HepG2 (cell line): ENCODE measurements around the gene PPP1R12A. TPM values are rescaled to one million over a fixed set of nuclear protein-coding genes. Genes with fewer than 3 reads are reported as not detected.

ENCODE experiments used
- ATAC-seq: fragments of 200-7000 bp; cut with Tn5 transposase; 3 replicates; pipeline ENCODE4 v1.9.1; 2020; ENCODE audit warnings: mild to moderate bottlenecking, moderate library complexity
- BruUV-seq: library from RNA; stranded (reverse); fragments of 400-500 nt; replicated peaks from 2 replicates; lab custom pipeline; 2021; lab: Mats Ljungman, UMichigan
- CTCF ChIA-PET: fragments of 300-600 bp; formaldehyde crosslinking; extraction: SDS; loops from one replicate; lab custom pipeline; 2021; ENCODE audit warnings: low total read pairs, inconsistent platforms, low intra/inter-chr PET ratio; lab: Yijun Ruan, JAX
- POLR2A ChIA-PET: fragments of 350-600 bp; sonication (Branson Sonifier 250); formaldehyde crosslinking; loops from one replicate; lab custom pipeline; 2020; ENCODE audit warnings: antibody characterized with exemption, inconsistent platforms; lab: Yijun Ruan, JAX
- DNase-seq: peaks from one replicate; pipeline ENCODE4 v3.0.0-alpha.2; 2015; ENCODE audit warnings: low spot score
- FAIRE-seq: peaks from 3 replicates; lab custom pipeline; 2011; peaks lifted over from hg19 to GRCh38; lab: Jason Lieb, UNC
- H2AFZ ChIP-seq: one replicate; pipeline ENCODE4 v1.6.1; 2011; ENCODE audit warnings: low read length, inconsistent platforms
- H3K27ac ChIP-seq: fragments of 300-600 bp; 3 replicates; pipeline ENCODE4 v1.8.0; 2011; ENCODE audit warnings: mixed run types, mild to moderate bottlenecking, mixed read lengths, low read length, inconsistent platforms; ENCODE audit not compliant: insufficient read depth; ENCODE audit errors: extremely low read length
- H3K27me3 ChIP-seq, 2 experiments: fragments of 200-600 bp in 1 of 2; 2 replicates in 1 of 2; 3 replicates in 1 of 2; pipeline versions ENCODE4 v1.6.0 to v1.8.0; 2011; ENCODE audit warnings: low read length in 2 of 2, mild to moderate bottlenecking in 2 of 2, moderate library complexity in 2 of 2, inconsistent platforms in 1 of 2; ENCODE audit not compliant: insufficient read depth in 2 of 2, control insufficient read depth in 1 of 2
- H3K36me3 ChIP-seq, 2 experiments: fragments of 200-600 bp in 1 of 2; replicated peaks in 1 of 2; 2 replicates in 1 of 2; 3 replicates in 1 of 2; pipeline versions ENCODE4 v1.5.1 to v1.8.0; 2011; ENCODE audit warnings: low read length in 2 of 2, inconsistent platforms in 1 of 2; ENCODE audit not compliant: insufficient read depth in 2 of 2, control insufficient read depth in 1 of 2
- H3K4me1 ChIP-seq: 2 replicates; pipeline ENCODE4 v1.5.1; 2012; ENCODE audit warnings: low read length, inconsistent platforms; ENCODE audit not compliant: insufficient read depth
- H3K4me2 ChIP-seq: 2 replicates; pipeline ENCODE4 v1.6.0; 2011; ENCODE audit warnings: low read depth, low read length, inconsistent platforms
- H3K4me3 ChIP-seq, 3 experiments: fragments of 200-600 bp in 1 of 3; sonication (generic), shearing (Covaris generic) in 1 of 3; replicated peaks in 1 of 3; 2 replicates each; pipeline ENCODE4 v1.5.1; 2011 to 2016; ENCODE audit warnings: low read length in 3 of 3, inconsistent platforms in 2 of 3, low read depth in 2 of 3, mild to moderate bottlenecking in 2 of 3, control low read depth in 1 of 3, mixed read lengths in 1 of 3; ENCODE audit not compliant: insufficient read depth in 1 of 3
- H3K79me2 ChIP-seq: one replicate; pipeline ENCODE4 v1.6.1; 2011; ENCODE audit warnings: low read length, inconsistent platforms; ENCODE audit not compliant: insufficient read depth
- H3K9ac ChIP-seq: 2 replicates; pipeline ENCODE4 v1.6.0; 2011; ENCODE audit warnings: mild to moderate bottlenecking, low read depth, low read length, inconsistent platforms; ENCODE audit not compliant: insufficient read depth
- H3K9me3 ChIP-seq: 2 replicates; pipeline ENCODE4 v1.5.1; 2012; ENCODE audit warnings: mild to moderate bottlenecking, low read length
- H4K20me1 ChIP-seq: 2 replicates; pipeline ENCODE4 v1.6.0; 2011; ENCODE audit warnings: inconsistent platforms, mild to moderate bottlenecking, low read length, moderate library complexity; ENCODE audit not compliant: insufficient read depth
- AHR ChIP-seq: IDR thresholded peaks from 2 replicates; pipeline ENCODE4 v1.6.1; 2018; ENCODE audit warnings: missing genetic modification reagents, missing compliant biosample characterization
- HNRNPLL ChIP-seq: fragments of 200-400 bp; formaldehyde crosslinking; IDR thresholded peaks from 2 replicates; pipeline ENCODE4 v1.6.1; 2017; ENCODE audit warnings: mild to moderate bottlenecking, low read depth, low read length; ENCODE audit not compliant: poor library complexity, severe bottlenecking
- KDM6A ChIP-seq: IDR thresholded peaks from 2 replicates; pipeline ENCODE4 v1.6.1; 2016; ENCODE audit warnings: low read depth
- PRPF4 ChIP-seq: fragments of 200-400 bp; formaldehyde crosslinking; IDR thresholded peaks from 2 replicates; pipeline ENCODE4 v1.6.1; 2016; ENCODE audit warnings: low read length, low read depth; ENCODE audit not compliant: poor library complexity, severe bottlenecking
- RCOR2 ChIP-seq: IDR thresholded peaks from 2 replicates; pipeline ENCODE4 v1.6.1; 2016; ENCODE audit warnings: missing biosample characterization, missing genetic modification reagents
- SOX13 ChIP-seq, 3 experiments: fragments of 450-650 bp in 1 of 3; sonication (generic) in 1 of 3; formaldehyde crosslinking in 1 of 3; IDR thresholded peaks in 2 of 3; conservative IDR thresholded peaks in 1 of 3; 2 replicates each; pipeline versions ENCODE4 v1.5.0 to v1.6.1; 2016 to 2020; ENCODE audit warnings: antibody characterized with exemption in 1 of 3, mild to moderate bottlenecking in 1 of 3, missing compliant biosample characterization in 1 of 3, missing genetic modification reagents in 1 of 3, moderate library complexity in 1 of 3
- ZBTB42 ChIP-seq: sonication (generic); formaldehyde crosslinking; IDR thresholded peaks from 2 replicates; pipeline ENCODE4 v1.5.0; 2020; ENCODE audit warnings: mild to moderate bottlenecking, missing genetic modification reagents
- ZFP36L1 ChIP-seq: sonication (generic); formaldehyde crosslinking; IDR thresholded peaks from 2 replicates; pipeline ENCODE4 v1.8.0; 2022; ENCODE audit warnings: mild to moderate bottlenecking, missing genetic modification reagents, moderate library complexity
- ZNF234 ChIP-seq: sonication (generic); formaldehyde crosslinking; conservative IDR thresholded peaks from 2 replicates; pipeline ENCODE4 v1.5.1; 2020; ENCODE audit warnings: mild to moderate bottlenecking, missing genetic modification reagents
- ZNF274 ChIP-seq: sonication (generic); formaldehyde crosslinking; IDR thresholded peaks from 2 replicates; pipeline ENCODE4 v1.5.1; 2020; ENCODE audit warnings: mild to moderate bottlenecking, missing genetic modification reagents
- ZNF644 ChIP-seq: IDR thresholded peaks from 2 replicates; pipeline ENCODE4 v1.6.1; 2016; ENCODE audit warnings: low read depth
- ZNF768 ChIP-seq: sonication (generic); formaldehyde crosslinking; IDR thresholded peaks from 2 replicates; pipeline ENCODE4 v1.4.0; 2020; ENCODE audit warnings: missing genetic modification reagents
- WGBS: methylation state at CpG from one replicate; pipeline ENCODE4 v1.1.6; 2017; ENCODE audit warnings: low lambda C conversion rate; 5-methylcytosine and 5-hydroxymethylcytosine counted together
- in situ Hi-C: cut with HindIII; loops from 2 replicates; pipeline ENCODE4 v1.10.0; 2017; ENCODE audit warnings: low pct_unique_long_range_greater_than_20kb; ENCODE audit not compliant: extremely low pct_ligation_motif_present
- intact Hi-C: fragments of 100-400 bp; cut with micrococcal nuclease; formaldehyde crosslinking; loops from one replicate; pipeline ENCODE4 v1.10.0; 2022; ENCODE audit not compliant: unreplicated experiment
- polyA plus RNA-seq, 8 experiments: library from polyadenylated mRNA; depleted of rRNA in 3 of 8; stranded (reverse) in 7 of 8; unstranded in 1 of 8; fragments of >200 nt; fragmentation: Illumina TruSeq in 4 of 8; extraction: Trizol in 4 of 8; gene quantifications; 2 replicates each; pipeline versions ENCODE4 v1.2.1 to v1.2.3, GENCODE V29; 2011 to 2016; ENCODE audit warnings: low read depth in 4 of 8, missing spikeins in 1 of 8, mixed read lengths in 1 of 8; ENCODE audit not compliant: insufficient read depth in 1 of 8
- total RNA-seq, 5 experiments: library from RNA; depleted of rRNA; stranded (reverse); fragments of >200 nt; fragmentation: Illumina TruSeq; extraction: Trizol; gene quantifications; 2 replicates each; pipeline ENCODE4 v1.2.3, GENCODE V29; 2016; ENCODE audit warnings: low read depth in 1 of 5
- TF ChIP-seq, protein P1 (sequence below): sonication (generic); formaldehyde crosslinking; IDR thresholded peaks from 2 replicates; pipeline ENCODE4; 2020; ENCODE audit warnings: missing genetic modification reagents, mild to moderate bottlenecking, borderline replicate concordance
- TF ChIP-seq, protein P2 (sequence below): sonication (generic); formaldehyde crosslinking; IDR thresholded peaks from 2 replicates; pipeline ENCODE4 v1.4.0; 2020; ENCODE audit warnings: missing genetic modification reagents
- TF ChIP-seq, protein P3 (sequence below): sonication (generic); formaldehyde crosslinking; IDR thresholded peaks from 2 replicates; pipeline ENCODE4 v1.5.1; 2020; ENCODE audit warnings: missing genetic modification reagents, mild to moderate bottlenecking, borderline replicate concordance

The PPP1R12A gene
- total and polyA plus RNA-seq, 2 of the 13 experiments (the other 11 are each of a cell fraction or from before 2014, with no cell fraction given): 23.8 to 50.0 TPM

DNA sequence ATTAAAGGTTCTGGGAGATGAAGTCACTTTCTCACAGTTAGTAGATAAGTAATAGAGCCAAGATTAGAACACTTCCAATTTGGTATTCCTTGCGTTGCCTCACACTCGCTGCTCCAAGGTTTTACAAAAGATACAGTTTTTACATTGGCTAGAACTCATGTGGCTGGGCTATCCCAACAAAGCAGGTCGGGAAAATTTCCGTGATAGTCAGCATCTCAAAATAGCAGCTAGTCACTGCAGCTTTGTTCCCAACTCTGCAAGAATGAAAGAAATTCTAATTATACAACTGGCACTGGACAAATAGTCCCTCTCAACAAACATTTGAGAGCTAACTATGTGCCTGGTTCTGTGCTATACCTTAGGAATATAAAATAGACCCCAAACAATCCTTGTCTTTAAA is 24.6 kb upstream of the PPP1R12A start:
- intact Hi-C loops: no loop called here
- no peak for FAIRE-seq
- WGBS: 21% methylated on average over 4 of the region's 4 CpGs

DNA sequence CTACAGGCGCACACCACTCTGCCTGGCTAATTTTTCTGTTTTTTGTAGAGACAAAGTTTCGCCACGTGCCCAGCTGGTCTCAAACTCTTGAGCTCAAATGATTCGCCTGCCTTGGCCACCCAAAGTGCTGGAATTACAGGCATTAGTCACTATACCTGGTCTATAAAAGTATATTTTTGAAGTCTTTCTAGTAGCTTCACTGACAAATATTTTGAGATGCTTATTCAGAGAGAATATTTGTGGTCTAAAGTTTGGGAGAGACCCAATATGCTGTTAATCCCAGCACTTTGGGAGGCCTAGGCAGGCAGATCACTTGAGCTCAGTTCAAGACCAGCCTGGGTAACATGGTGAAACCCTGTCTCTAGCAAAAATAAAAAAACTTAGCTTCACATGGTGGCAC is 22.0 kb upstream of the PPP1R12A start:
- in situ Hi-C loops (no loop called here), intact Hi-C loops (no loop called here)
- no TSS peak for BruUV-seq
- Histone ChIP-seq H3K9me3 (no peaks in the 10 kb centered on the region), H3K4me2 (no peak overlapping the region), H2AFZ (no peak overlapping the region), H3K4me1 (no peaks in the 10 kb centered on the region), H3K4me3 (no peak overlapping the region), H4K20me1 (no peaks in the 10 kb centered on the region), H3K79me2 (no peaks in the 10 kb centered on the region), H3K36me3 (no peaks in the 10 kb centered on the region), H3K27me3 (no peaks in the 10 kb centered on the region), H3K27ac (no peak overlapping the region), H3K9ac (no peak overlapping the region)
- FAIRE-seq (no peak), ATAC-seq (no peak), DNase-seq (no peak)
- ChIA-PET CTCF (no interaction called here), POLR2A (no interaction called here)
- 42% methylated on average over 4 of the region's 4 CpGs for WGBS
- TF ChIP-seq PRPF4: no peak
- TF ChIP-seq, protein P1, sequence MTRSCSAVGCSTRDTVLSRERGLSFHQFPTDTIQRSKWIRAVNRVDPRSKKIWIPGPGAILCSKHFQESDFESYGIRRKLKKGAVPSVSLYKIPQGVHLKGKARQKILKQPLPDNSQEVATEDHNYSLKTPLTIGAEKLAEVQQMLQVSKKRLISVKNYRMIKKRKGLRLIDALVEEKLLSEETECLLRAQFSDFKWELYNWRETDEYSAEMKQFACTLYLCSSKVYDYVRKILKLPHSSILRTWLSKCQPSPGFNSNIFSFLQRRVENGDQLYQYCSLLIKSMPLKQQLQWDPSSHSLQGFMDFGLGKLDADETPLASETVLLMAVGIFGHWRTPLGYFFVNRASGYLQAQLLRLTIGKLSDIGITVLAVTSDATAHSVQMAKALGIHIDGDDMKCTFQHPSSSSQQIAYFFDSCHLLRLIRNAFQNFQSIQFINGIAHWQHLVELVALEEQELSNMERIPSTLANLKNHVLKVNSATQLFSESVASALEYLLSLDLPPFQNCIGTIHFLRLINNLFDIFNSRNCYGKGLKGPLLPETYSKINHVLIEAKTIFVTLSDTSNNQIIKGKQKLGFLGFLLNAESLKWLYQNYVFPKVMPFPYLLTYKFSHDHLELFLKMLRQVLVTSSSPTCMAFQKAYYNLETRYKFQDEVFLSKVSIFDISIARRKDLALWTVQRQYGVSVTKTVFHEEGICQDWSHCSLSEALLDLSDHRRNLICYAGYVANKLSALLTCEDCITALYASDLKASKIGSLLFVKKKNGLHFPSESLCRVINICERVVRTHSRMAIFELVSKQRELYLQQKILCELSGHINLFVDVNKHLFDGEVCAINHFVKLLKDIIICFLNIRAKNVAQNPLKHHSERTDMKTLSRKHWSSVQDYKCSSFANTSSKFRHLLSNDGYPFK: no peak
- TF ChIP-seq, protein P2, sequence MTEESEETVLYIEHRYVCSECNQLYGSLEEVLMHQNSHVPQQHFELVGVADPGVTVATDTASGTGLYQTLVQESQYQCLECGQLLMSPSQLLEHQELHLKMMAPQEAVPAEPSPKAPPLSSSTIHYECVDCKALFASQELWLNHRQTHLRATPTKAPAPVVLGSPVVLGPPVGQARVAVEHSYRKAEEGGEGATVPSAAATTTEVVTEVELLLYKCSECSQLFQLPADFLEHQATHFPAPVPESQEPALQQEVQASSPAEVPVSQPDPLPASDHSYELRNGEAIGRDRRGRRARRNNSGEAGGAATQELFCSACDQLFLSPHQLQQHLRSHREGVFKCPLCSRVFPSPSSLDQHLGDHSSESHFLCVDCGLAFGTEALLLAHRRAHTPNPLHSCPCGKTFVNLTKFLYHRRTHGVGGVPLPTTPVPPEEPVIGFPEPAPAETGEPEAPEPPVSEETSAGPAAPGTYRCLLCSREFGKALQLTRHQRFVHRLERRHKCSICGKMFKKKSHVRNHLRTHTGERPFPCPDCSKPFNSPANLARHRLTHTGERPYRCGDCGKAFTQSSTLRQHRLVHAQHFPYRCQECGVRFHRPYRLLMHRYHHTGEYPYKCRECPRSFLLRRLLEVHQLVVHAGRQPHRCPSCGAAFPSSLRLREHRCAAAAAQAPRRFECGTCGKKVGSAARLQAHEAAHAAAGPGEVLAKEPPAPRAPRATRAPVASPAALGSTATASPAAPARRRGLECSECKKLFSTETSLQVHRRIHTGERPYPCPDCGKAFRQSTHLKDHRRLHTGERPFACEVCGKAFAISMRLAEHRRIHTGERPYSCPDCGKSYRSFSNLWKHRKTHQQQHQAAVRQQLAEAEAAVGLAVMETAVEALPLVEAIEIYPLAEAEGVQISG (CRISPR knock-in tag): no peak

More for the DNA sequence above, 24.6 kb upstream of the PPP1R12A start:
- no peaks in the 10 kb centered on the region for H4K20me1 ChIP-seq
- no peak for ATAC-seq
- H2AFZ ChIP-seq: no peak overlapping the region
- no peaks in the 10 kb centered on the region for H3K4me1 ChIP-seq
- POLR2A ChIA-PET: no interaction called here
- no peak overlapping the region for H3K4me3 ChIP-seq
- in situ Hi-C loops: no loop called here
- no peaks in the 10 kb centered on the region for H3K79me2 ChIP-seq
- BruUV-seq: no TSS peak
- TF ChIP-seq ZBTB42 (no peak), AHR (no peak), SOX13 (IDR thresholded peaks at IDR 0.05) (no peak), SOX13 (CRISPR knock-in tag; conservative IDR thresholded peaks at IDR 0.05 in 1 of 2, IDR thresholded peaks at IDR 0.05 in 1 of 2) (no peak), KDM6A (CRISPR knock-in tag) (no peak), ZNF234 (CRISPR knock-in tag) (no peak), HNRNPLL (no peak), ZNF768 (CRISPR knock-in tag) (no peak), RCOR2 (CRISPR knock-in tag) (no peak), ZNF644 (CRISPR knock-in tag) (no peak), ZFP36L1 (CRISPR knock-in tag) (no peak), ZNF274 (CRISPR knock-in tag) (no peak)
- TF ChIP-seq, protein P3, sequence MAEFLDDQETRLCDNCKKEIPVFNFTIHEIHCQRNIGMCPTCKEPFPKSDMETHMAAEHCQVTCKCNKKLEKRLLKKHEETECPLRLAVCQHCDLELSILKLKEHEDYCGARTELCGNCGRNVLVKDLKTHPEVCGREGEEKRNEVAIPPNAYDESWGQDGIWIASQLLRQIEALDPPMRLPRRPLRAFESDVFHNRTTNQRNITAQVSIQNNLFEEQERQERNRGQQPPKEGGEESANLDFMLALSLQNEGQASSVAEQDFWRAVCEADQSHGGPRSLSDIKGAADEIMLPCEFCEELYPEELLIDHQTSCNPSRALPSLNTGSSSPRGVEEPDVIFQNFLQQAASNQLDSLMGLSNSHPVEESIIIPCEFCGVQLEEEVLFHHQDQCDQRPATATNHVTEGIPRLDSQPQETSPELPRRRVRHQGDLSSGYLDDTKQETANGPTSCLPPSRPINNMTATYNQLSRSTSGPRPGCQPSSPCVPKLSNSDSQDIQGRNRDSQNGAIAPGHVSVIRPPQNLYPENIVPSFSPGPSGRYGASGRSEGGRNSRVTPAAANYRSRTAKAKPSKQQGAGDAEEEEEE (CRISPR knock-in tag): no peak
- TF ChIP-seq, all 625 proteins: peak for 0
- no peaks in the 10 kb centered on the region for H3K36me3 ChIP-seq
- no peak overlapping the region for H3K9ac ChIP-seq
- H3K4me2 ChIP-seq: no peak overlapping the region
- CTCF ChIA-PET: no interaction called here
- H3K9me3 ChIP-seq: no peaks in the 10 kb centered on the region
- H3K27ac ChIP-seq: no peak overlapping the region
- H3K27me3 ChIP-seq: no peaks in the 10 kb centered on the region
- DNase-seq: no peak
